OCI-LY1 (cell line): ENCODE results near the gene REPS1.
A peak's percentile ranks its signal among the peaks of the same experiment; 100 is the strongest.

Experiments used
- H2AFZ ChIP-seq: fragments of 200-600 bp; sonication (generic), shearing (Covaris generic); 2 replicates; pipeline ENCODE4 v1.6.0; 2014; ENCODE audit warnings: antibody characterized with exemption, mild to moderate bottlenecking, low read length
- H3F3A ChIP-seq: fragments of 200-600 bp; sonication (generic), shearing (Covaris generic); 2 replicates; pipeline ENCODE4 v1.6.0; 2014; ENCODE audit warnings: mild to moderate bottlenecking, antibody characterized with exemption, low read length, moderate library complexity; ENCODE audit not compliant: insufficient read depth
- H3K27ac ChIP-seq: fragments of 200-600 bp; sonication (generic); 2 replicates; pipeline ENCODE4 v1.5.1; 2014; ENCODE audit warnings: low read length, mixed run types, mild to moderate bottlenecking, low read depth; ENCODE audit not compliant: poor library complexity, severe bottlenecking
- H3K27me3 ChIP-seq: fragments of 200-600 bp; sonication (generic); 2 replicates; pipeline ENCODE4 v1.6.0; 2014; ENCODE audit warnings: antibody characterized with exemption, mild to moderate bottlenecking, low read length, moderate library complexity; ENCODE audit not compliant: insufficient read depth
- H3K36me3 ChIP-seq: fragments of 200-600 bp; sonication (generic); 2 replicates; pipeline ENCODE4 v1.6.1; 2014; ENCODE audit warnings: mild to moderate bottlenecking, antibody characterized with exemption, low read length, moderate library complexity, mixed read lengths; ENCODE audit not compliant: insufficient read depth
- H3K4me1 ChIP-seq: fragments of 200-600 bp; sonication (generic); 2 replicates; pipeline ENCODE4 v1.5.1; 2014; ENCODE audit warnings: mild to moderate bottlenecking, low read length, moderate library complexity; ENCODE audit not compliant: insufficient read depth, severe bottlenecking
- H3K4me2 ChIP-seq: fragments of 200-600 bp; sonication (generic), shearing (Covaris generic); 2 replicates; pipeline ENCODE4 v1.6.1; 2014; ENCODE audit warnings: low read length
- H3K4me3 ChIP-seq: fragments of 200-600 bp; sonication (generic); 2 replicates; pipeline ENCODE4 v1.5.1; 2014; ENCODE audit warnings: low read length, low read depth, mild to moderate bottlenecking, mixed read lengths; ENCODE audit not compliant: poor library complexity, severe bottlenecking
- H3K79me2 ChIP-seq: fragments of 200-600 bp; shearing (Covaris generic); 2 replicates; pipeline ENCODE4 v1.6.1; 2016; ENCODE audit warnings: mixed run types, low read length, mixed read lengths; ENCODE audit not compliant: insufficient read depth
- H3K9ac ChIP-seq: fragments of 200-600 bp; sonication (generic), shearing (Covaris generic); 2 replicates; pipeline ENCODE4 v1.6.1; 2014; ENCODE audit warnings: mild to moderate bottlenecking, low read length, mixed read lengths
- H3K9me2 ChIP-seq: fragments of 200-600 bp; sonication (generic), shearing (Covaris generic); 2 replicates; pipeline ENCODE4 v1.6.1; 2014; ENCODE audit warnings: low read depth, mild to moderate bottlenecking, low read length, mixed read lengths
- H3K9me3 ChIP-seq: fragments of 200-600 bp; shearing (Covaris generic); 2 replicates; pipeline ENCODE4 v1.6.1; 2014; ENCODE audit warnings: low read length, mixed read lengths
- H4K20me1 ChIP-seq: fragments of 200-600 bp; sonication (generic), shearing (Covaris generic); 2 replicates; pipeline ENCODE4 v1.6.0; 2016; ENCODE audit warnings: mild to moderate bottlenecking, low read length; ENCODE audit not compliant: insufficient read depth
- CTCF ChIP-seq: fragments of 200-600 bp; sonication (generic), shearing (Covaris generic); IDR thresholded peaks from 2 replicates; pipeline ENCODE4 v1.5.1; 2017; ENCODE audit warnings: mild to moderate bottlenecking, antibody characterized with exemption, low read length, moderate library complexity, mixed read lengths
- EZH2 ChIP-seq: fragments of 200-600 bp; sonication (generic), shearing (Covaris generic); IDR thresholded peaks from 2 replicates; pipeline ENCODE4 v1.8.0; 2017; ENCODE audit warnings: borderline replicate concordance, mixed run types, mild to moderate bottlenecking, antibody characterized with exemption, low read length, moderate library complexity, mixed read lengths

Gene REPS1

DNA sequence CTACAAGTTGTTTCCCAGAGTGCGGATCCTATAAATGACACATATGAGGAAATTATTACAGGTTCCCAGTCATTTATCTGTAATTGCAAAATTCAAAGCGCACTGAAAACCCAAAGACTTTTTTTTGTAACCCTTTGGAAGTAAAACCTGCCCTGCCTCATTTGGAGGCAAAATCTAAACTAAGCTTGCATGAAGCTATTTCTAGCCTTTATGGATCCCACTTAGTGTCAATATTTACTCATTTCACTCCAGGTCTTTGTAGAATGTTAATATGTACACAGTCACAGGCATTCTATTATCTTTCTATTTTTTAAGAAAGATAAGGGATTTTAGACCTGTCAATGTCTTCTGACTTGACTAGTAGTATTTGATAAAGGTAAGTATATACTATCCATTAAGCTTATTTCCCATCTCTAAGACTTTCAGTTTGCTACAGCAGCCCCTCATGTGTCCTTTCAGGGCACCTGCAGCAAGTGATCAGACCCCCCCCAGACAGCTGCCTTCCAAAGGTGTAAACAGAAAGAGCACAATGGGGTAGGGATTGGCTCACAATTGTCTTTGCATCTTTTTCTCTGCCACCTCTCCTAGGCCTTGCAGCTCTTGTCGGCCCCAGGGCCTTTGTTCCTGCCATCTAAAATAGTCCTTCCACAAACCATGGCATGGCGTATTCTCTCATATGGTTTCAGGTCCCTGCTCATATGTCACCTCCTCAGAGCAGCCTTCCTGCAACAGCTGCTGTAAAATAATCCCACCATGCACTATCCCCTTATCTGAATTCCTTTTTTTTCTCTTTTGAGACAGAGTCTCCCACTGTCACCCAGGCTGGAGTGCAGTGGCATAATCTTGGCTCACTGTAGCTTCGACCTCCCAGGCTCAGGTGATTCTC lies 1.3 kb upstream of the REPS1 start:
- no peaks in the 10 kb centered on the region for H3K79me2 ChIP-seq
- no peak overlapping the region for H3K4me2 ChIP-seq
- H3K27me3 ChIP-seq = no peaks in the 10 kb centered on the region
- no peak overlapping the region for H2AFZ ChIP-seq
- H3K27ac ChIP-seq = no peak overlapping the region
- H3K9ac ChIP-seq = no peak overlapping the region
- H3K9me2 ChIP-seq = no peaks in the 10 kb centered on the region
- peaks cover 35% of the 10 kb centered on the region for H3K4me1 ChIP-seq
- H3F3A ChIP-seq = no peaks in the 10 kb centered on the region
- H3K36me3 ChIP-seq = no peaks in the 10 kb centered on the region
- no peaks in the 10 kb centered on the region for H3K9me3 ChIP-seq
- no peak overlapping the region for H3K4me3 ChIP-seq
- TF ChIP-seq EZH2 (no peak), CTCF (no peak)
- H4K20me1 ChIP-seq = 0 out of 2 replicates have a peak, but pooled peaks cover 3% of the 10 kb centered on the region

DNA sequence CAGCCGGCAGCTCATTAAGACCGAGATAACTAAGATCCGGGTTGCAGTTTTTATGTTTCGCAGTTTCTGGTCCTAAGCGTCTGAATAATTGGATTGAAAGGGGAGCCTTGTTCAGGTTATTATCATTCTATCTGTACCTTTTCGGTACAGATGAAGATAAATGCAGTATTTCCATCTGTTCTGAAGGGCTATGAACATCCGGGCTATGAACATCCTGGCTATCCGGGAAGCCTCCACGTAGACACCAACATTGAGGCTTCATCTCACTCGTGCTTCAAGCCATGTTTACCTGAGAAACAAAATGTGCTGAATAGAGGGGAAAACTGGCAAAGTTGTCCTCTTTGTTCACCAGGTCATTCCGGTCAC lies 399 bp upstream of the REPS1 start:
- Histone ChIP-seq H3F3A (no peaks in the 10 kb centered on the region), H2AFZ (0 out of 2 replicates have a peak overlapping the region, but pooled peaks have one; percentile 39), H3K36me3 (no peaks in the 10 kb centered on the region), H3K9ac (peak overlapping the region; percentile 37; the same call in 1 of the 2 replicates), H4K20me1 (0 out of 2 replicates have a peak, but pooled peaks cover 3% of the 10 kb centered on the region), H3K4me1 (peaks cover 35% of the 10 kb centered on the region), H3K4me2 (peak overlapping the region; percentile 92), H3K9me3 (no peaks in the 10 kb centered on the region), H3K27ac (no peak overlapping the region), H3K79me2 (peaks cover 5% of the 10 kb centered on the region; the same call in 1 of the 2 replicates), H3K27me3 (no peaks in the 10 kb centered on the region), H3K4me3 (peak overlapping the region; percentile 85), H3K9me2 (no peaks in the 10 kb centered on the region)
- no peak for TF ChIP-seq EZH2
- TF ChIP-seq CTCF = no peak

DNA sequence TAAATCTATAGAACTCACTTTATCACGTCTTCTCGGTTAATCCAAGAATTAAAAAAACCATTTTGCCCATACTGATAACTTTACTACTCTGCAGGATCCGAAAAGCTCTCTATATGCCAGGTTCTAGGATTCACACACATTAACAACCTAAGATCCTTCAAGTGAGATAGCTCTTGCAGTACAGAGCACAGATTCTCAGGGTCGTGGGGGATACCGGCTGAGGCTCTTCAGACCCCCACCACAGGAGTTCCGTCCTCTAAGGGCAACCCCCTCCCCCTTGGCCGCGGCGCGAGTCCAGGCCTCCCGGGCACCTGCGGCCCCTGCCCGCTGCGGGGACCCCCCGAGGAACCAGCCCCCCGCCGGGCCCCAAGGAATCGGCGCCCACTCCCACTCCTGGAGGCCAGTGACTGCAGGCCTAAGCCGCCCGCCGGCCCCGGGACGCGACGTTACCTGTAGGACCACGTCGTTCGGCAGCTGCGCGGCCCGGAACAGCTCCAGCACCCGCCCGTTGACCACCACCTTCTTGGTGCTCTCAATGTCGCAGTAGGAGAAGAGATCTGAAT lies 892 bp downstream of the REPS1 start:
- Histone ChIP-seq H2AFZ (no peak overlapping the region), H3K27me3 (no peaks in the 10 kb centered on the region), H3K9me2 (no peaks in the 10 kb centered on the region), H3K4me1 (peaks cover 35% of the 10 kb centered on the region), H3K36me3 (no peaks in the 10 kb centered on the region), H3K4me3 (peak overlapping the region; percentile 85), H3F3A (no peaks in the 10 kb centered on the region), H3K4me2 (peak overlapping the region; percentile 92), H4K20me1 (0 out of 2 replicates have a peak, but pooled peaks cover 3% of the 10 kb centered on the region), H3K79me2 (peaks cover 16% of the 10 kb centered on the region), H3K9me3 (no peaks in the 10 kb centered on the region), H3K9ac (peak overlapping the region; percentile 72), H3K27ac (no peak overlapping the region)
- TF ChIP-seq EZH2 (no peak), CTCF (no peak)
